IPS-18a (cell line): ENCODE results near the gene DIP2C.

Source experiments
- H3K27ac ChIP-seq: one replicate; pipeline ENCODE4 v1.5.1; 2013; ENCODE audit warnings: low read length
- H3K27me3 ChIP-seq: one replicate; pipeline ENCODE4 v1.6.1; 2013; ENCODE audit warnings: mild to moderate bottlenecking, low read length; ENCODE audit not compliant: control insufficient read depth, insufficient read depth
- H3K36me3 ChIP-seq: one replicate; pipeline ENCODE4 v1.6.1; 2013; ENCODE audit warnings: low read depth, low read length; ENCODE audit not compliant: control insufficient read depth
- H3K4me1 ChIP-seq: one replicate; pipeline ENCODE4 v1.6.1; 2013; ENCODE audit warnings: low read depth, low read length; ENCODE audit not compliant: control insufficient read depth
- H3K4me3 ChIP-seq: one replicate; pipeline ENCODE4 v1.5.1; 2013; ENCODE audit warnings: low read length
- H3K9ac ChIP-seq: one replicate; pipeline ENCODE4 v1.6.1; 2013; ENCODE audit warnings: mild to moderate bottlenecking, low read length, moderate library complexity
- H3K9me3 ChIP-seq: one replicate; pipeline ENCODE4 v1.6.1; 2013; ENCODE audit warnings: low read depth, low read length; ENCODE audit not compliant: control insufficient read depth

The DIP2C gene

GRCh38 chr10:625751-626711, 63.4 kb downstream of the DIP2C start:
- Histone ChIP-seq H3K4me3 (no peak overlapping the region), H3K27me3 (no peaks in the 10 kb centered on the region), H3K4me1 (peaks cover 16% of the 10 kb centered on the region), H3K27ac (no peak overlapping the region), H3K9me3 (no peaks in the 10 kb centered on the region), H3K9ac (no peak overlapping the region), H3K36me3 (no peaks in the 10 kb centered on the region)

- Histone ChIP-seq H3K4me1 (peaks cover 16% of the 10 kb centered on the region), H3K4me3 (no peak overlapping the region), H3K9me3 (no peaks in the 10 kb centered on the region), H3K36me3 (no peaks in the 10 kb centered on the region), H3K9ac (peak overlapping the region; percentile 20), H3K27ac (no peak overlapping the region), H3K27me3 (no peaks in the 10 kb centered on the region)
Measured at GRCh38 chr10:625333-625696, 64.2 kb downstream of the DIP2C start.

GRCh38 chr10:624605-625332, 64.7 kb downstream of the DIP2C start:
- Histone ChIP-seq H3K36me3 (no peaks in the 10 kb centered on the region), H3K9me3 (no peaks in the 10 kb centered on the region), H3K4me1 (peaks cover 16% of the 10 kb centered on the region), H3K27ac (no peak overlapping the region), H3K4me3 (peak overlapping the region; percentile 17), H3K27me3 (no peaks in the 10 kb centered on the region), H3K9ac (peak overlapping the region; percentile 20)

- Histone ChIP-seq H3K9me3 (no peaks in the 10 kb centered on the region), H3K4me3 (no peak overlapping the region), H3K27ac (no peak overlapping the region), H3K36me3 (no peaks in the 10 kb centered on the region), H3K27me3 (no peaks in the 10 kb centered on the region), H3K4me1 (peaks cover 16% of the 10 kb centered on the region), H3K9ac (no peak overlapping the region)
Measured at GRCh38 chr10:624312-624604, 65.2 kb downstream of the DIP2C start.

GRCh38 chr10:623477-624311, 65.8 kb downstream of the DIP2C start:
- H3K9ac ChIP-seq = no peak overlapping the region
- H3K27me3 ChIP-seq = no peaks in the 10 kb centered on the region
- no peaks in the 10 kb centered on the region for H3K36me3 ChIP-seq
- no peaks in the 10 kb centered on the region for H3K9me3 ChIP-seq
- H3K4me1 ChIP-seq = peaks cover 16% of the 10 kb centered on the region
- no peak overlapping the region for H3K4me3 ChIP-seq
- no peak overlapping the region for H3K27ac ChIP-seq

- Histone ChIP-seq H3K36me3 (no peaks in the 10 kb centered on the region), H3K4me3 (no peak overlapping the region), H3K27ac (no peak overlapping the region), H3K4me1 (peaks cover 16% of the 10 kb centered on the region), H3K9me3 (no peaks in the 10 kb centered on the region), H3K9ac (no peak overlapping the region), H3K27me3 (no peaks in the 10 kb centered on the region)
Measured at GRCh38 chr10:623014-623413, 66.5 kb downstream of the DIP2C start.

- peaks cover 16% of the 10 kb centered on the region for H3K4me1 ChIP-seq
- H3K27ac ChIP-seq = no peak overlapping the region
- H3K27me3 ChIP-seq = no peaks in the 10 kb centered on the region
- no peak overlapping the region for H3K9ac ChIP-seq
- no peak overlapping the region for H3K4me3 ChIP-seq
- no peaks in the 10 kb centered on the region for H3K36me3 ChIP-seq
- H3K9me3 ChIP-seq = no peaks in the 10 kb centered on the region
Measured at GRCh38 chr10:621981-622740, 67.3 kb downstream of the DIP2C start.

- no peaks in the 10 kb centered on the region for H3K9me3 ChIP-seq
- H3K27ac ChIP-seq = no peak overlapping the region
- H3K27me3 ChIP-seq = no peaks in the 10 kb centered on the region
- H3K4me3 ChIP-seq = no peak overlapping the region
- peaks cover 19% of the 10 kb centered on the region for H3K4me1 ChIP-seq
- H3K36me3 ChIP-seq = no peaks in the 10 kb centered on the region
- H3K9ac ChIP-seq = no peak overlapping the region
Measured at GRCh38 chr10:621513-621912, 68.0 kb downstream of the DIP2C start.

GRCh38 chr10:620971-621370, 68.5 kb downstream of the DIP2C start:
- no peaks in the 10 kb centered on the region for H3K9me3 ChIP-seq
- no peak overlapping the region for H3K4me3 ChIP-seq
- H3K4me1 ChIP-seq = peaks cover 21% of the 10 kb centered on the region
- H3K27me3 ChIP-seq = no peaks in the 10 kb centered on the region
- no peak overlapping the region for H3K27ac ChIP-seq
- H3K9ac ChIP-seq = no peak overlapping the region
- no peaks in the 10 kb centered on the region for H3K36me3 ChIP-seq

- Histone ChIP-seq H3K4me1 (peaks cover 17% of the 10 kb centered on the region), H3K27me3 (no peaks in the 10 kb centered on the region), H3K36me3 (no peaks in the 10 kb centered on the region), H3K4me3 (no peak overlapping the region), H3K9ac (no peak overlapping the region), H3K9me3 (no peaks in the 10 kb centered on the region), H3K27ac (no peak overlapping the region)
Measured at GRCh38 chr10:620417-620816, 69.1 kb downstream of the DIP2C start.

- H3K4me1 ChIP-seq = peaks cover 10% of the 10 kb centered on the region
- H3K36me3 ChIP-seq = no peaks in the 10 kb centered on the region
- no peaks in the 10 kb centered on the region for H3K27me3 ChIP-seq
- H3K4me3 ChIP-seq = no peak overlapping the region
- H3K27ac ChIP-seq = no peak overlapping the region
- no peaks in the 10 kb centered on the region for H3K9me3 ChIP-seq
- H3K9ac ChIP-seq = no peak overlapping the region
Measured at GRCh38 chr10:619710-620109, 69.8 kb downstream of the DIP2C start.
